Activated T-helper 17 cell treated with anti-CD3 and anti-CD28 coated beads, Interleukin-2, amount 50 U/mL, for 72 hours (primary cell): Measurements from ENCODE around the gene ARL9. TPM values are rescaled to one million over a fixed set of nuclear protein-coding genes. Genes with fewer than 3 reads are reported as not detected.

Source experiments
- ATAC-seq: fragments of 150-1000 bp; cut with Tn5 transposase; replicated peaks from 2 replicates; pipeline ENCODE4 v1.10.0; 2021; ENCODE audit warnings: mild to moderate bottlenecking, moderate library complexity
- H3K27ac Mint-ChIP-seq: one replicate; pipeline ENCODE4 v1.8.0; 2022; ENCODE audit warnings: mixed read lengths
- H3K27me3 Mint-ChIP-seq: one replicate; pipeline ENCODE4 v1.8.0; 2022; ENCODE audit warnings: mixed read lengths
- H3K36me3 Mint-ChIP-seq: one replicate; pipeline ENCODE4 v1.8.0; 2022; ENCODE audit warnings: low read depth, mild to moderate bottlenecking, mixed read lengths
- H3K4me1 Mint-ChIP-seq: one replicate; pipeline ENCODE4 v1.8.0; 2022; ENCODE audit warnings: mixed read lengths
- H3K4me3 Mint-ChIP-seq: one replicate; pipeline ENCODE4 v1.8.0; 2022; ENCODE audit warnings: mild to moderate bottlenecking, mixed read lengths
- H3K9me3 Mint-ChIP-seq: one replicate; pipeline ENCODE4 v1.8.0; 2022; ENCODE audit warnings: mixed read lengths
- total RNA-seq, 2 donors: library from RNA; stranded (reverse); gene quantifications; one replicate each; pipeline ENCODE4 v1.2.3, GENCODE V29; 2022

Gene ARL9
- total RNA-seq, 2 donors from 2014 or later: 0.24 to 0.37 TPM

DNA sequence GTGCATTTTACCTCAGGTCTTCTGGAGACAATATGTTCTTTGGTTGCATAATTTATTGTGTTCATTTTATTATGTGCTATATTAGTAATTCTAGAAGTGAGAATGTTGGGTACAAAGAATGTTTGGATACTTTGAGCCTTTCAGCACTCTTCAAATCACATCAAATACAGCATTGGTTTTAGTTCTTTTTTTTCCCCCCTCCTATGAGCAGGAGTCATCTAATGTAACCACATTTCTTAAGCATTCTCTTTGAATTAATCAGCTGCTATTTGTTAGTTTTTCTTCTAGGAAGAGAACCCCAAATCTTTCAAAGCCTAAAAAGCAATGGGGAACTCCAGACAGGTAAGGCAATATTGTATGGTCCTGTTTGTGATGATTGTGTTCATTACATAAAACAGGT lies 46.7 kb downstream of the ARL9 start:
- ATAC-seq: no peak
- Mint-ChIP-seq H3K27ac (no peak overlapping the region), H3K36me3 (no peaks in the 10 kb centered on the region), H3K9me3 (no peaks in the 10 kb centered on the region), H3K4me1 (no peaks in the 10 kb centered on the region), H3K4me3 (no peak overlapping the region), H3K27me3 (peaks cover 4% of the 10 kb centered on the region)

DNA sequence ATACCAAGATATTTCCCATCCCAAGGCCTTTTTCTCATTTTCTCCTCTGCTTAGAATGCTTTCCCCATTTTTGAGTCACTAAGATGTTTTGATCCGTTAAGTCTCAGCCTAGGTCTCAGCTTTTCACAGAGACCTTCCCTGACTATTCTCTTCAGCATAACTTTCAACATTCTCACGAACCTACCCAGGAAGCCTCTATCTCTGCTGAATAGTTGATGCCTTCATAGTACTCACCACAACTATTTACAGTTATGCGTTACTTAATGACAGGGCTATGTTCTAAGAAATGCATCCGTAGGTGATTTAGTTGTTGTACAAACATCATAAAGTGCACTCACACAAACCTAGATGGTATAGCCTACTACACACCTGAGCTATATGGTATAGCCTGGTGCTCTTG lies 64.5 kb downstream of the ARL9 start:
- H3K4me3 Mint-ChIP-seq: no peak overlapping the region
- no peak for ATAC-seq
- peaks cover 5% of the 10 kb centered on the region for H3K27me3 Mint-ChIP-seq
- no peaks in the 10 kb centered on the region for H3K4me1 Mint-ChIP-seq
- no peak overlapping the region for H3K27ac Mint-ChIP-seq
- no peaks in the 10 kb centered on the region for H3K9me3 Mint-ChIP-seq
- H3K36me3 Mint-ChIP-seq: no peaks in the 10 kb centered on the region

Other genes with a start within 250 kb of the ARL9 start
- 10 to 100 TPM; 10.3 to 16.3 TPM for gene AASDH, start 118.3 kb upstream of the ARL9 start, total RNA-seq
- gene PPAT, start 70.2 kb upstream of the ARL9 start, total RNA-seq: 10 to 100 TPM; 38.5 to 50.1 TPM
- gene PAICS, start 69.5 kb upstream of the ARL9 start, total RNA-seq: 100 to 1,000 TPM; 284 to 360 TPM
- gene SRP72, start 38.2 kb upstream of the ARL9 start, total RNA-seq: 100 to 1,000 TPM; 125 to 162 TPM
- 100 to 1,000 TPM in 1 of 2 donors, 10 to 100 TPM in 1; 53.6 to 118 TPM for gene HOPX, start 175.5 kb downstream of the ARL9 start, total RNA-seq